Prostate gland (tissue), 2 donors: ENCODE data around the gene SMARCE1.

Experiments used
- POLR2AphosphoS5 ChIP-seq: sonication (generic); formaldehyde crosslinking; IDR thresholded peaks from one replicate; pipeline ENCODE4 v1.6.1; 2017; ENCODE audit warnings: antibody characterized with exemption
- TF ChIP-seq, protein P1 (sequence below), 4 experiments: fragments of 200-600 bp in 2 of 4; fragments of 450-650 bp in 2 of 4; sonication (generic) in 2 of 4; IDR thresholded peaks; 1 replicate in 3 of 4; 2 replicates in 1 of 4; pipeline ENCODE4 v1.5.1; 2016 to 2019; ENCODE audit warnings: antibody characterized with exemption in 4 of 4, mild to moderate bottlenecking in 2 of 4, moderate library complexity in 2 of 4

DNA sequence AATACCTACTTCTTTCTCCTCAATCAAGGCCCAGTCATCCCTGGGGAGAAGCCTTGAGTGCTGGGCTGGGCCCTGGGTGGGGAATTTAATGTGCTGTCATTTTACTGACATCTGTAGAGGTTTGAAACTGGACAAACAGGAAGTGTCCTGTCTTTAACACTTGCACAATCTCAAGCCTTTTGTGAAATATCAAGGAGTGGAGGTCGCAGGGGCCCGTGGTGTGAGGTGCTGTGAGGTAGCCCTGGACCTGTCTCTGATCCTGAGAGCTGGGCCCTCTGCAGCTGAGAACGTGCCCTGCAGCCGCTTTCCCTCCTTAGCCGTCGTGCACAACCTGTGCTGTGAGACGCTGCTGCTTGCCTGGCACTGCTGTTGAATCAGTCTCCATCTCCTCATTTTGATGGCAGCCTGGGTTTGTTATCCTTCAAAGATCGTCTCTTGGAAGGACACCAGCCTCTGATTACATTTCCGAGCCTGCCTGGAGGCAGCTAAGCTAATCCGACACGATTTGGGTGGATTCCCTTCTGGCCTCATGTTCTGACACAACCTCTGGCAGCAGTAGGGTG lies 29.9 kb downstream of the SMARCE1 start:
- TF ChIP-seq, protein P1, sequence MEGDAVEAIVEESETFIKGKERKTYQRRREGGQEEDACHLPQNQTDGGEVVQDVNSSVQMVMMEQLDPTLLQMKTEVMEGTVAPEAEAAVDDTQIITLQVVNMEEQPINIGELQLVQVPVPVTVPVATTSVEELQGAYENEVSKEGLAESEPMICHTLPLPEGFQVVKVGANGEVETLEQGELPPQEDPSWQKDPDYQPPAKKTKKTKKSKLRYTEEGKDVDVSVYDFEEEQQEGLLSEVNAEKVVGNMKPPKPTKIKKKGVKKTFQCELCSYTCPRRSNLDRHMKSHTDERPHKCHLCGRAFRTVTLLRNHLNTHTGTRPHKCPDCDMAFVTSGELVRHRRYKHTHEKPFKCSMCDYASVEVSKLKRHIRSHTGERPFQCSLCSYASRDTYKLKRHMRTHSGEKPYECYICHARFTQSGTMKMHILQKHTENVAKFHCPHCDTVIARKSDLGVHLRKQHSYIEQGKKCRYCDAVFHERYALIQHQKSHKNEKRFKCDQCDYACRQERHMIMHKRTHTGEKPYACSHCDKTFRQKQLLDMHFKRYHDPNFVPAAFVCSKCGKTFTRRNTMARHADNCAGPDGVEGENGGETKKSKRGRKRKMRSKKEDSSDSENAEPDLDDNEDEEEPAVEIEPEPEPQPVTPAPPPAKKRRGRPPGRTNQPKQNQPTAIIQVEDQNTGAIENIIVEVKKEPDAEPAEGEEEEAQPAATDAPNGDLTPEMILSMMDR (IDR thresholded peaks at IDR 0.05), result no peak
- TF ChIP-seq POLR2AphosphoS5, result peak; percentile 49
